Erythroblast (primary cell): ENCODE data around the gene CTU1.

ENCODE experiments used
- GATA1 ChIP-seq: IDR thresholded peaks from 2 replicates; pipeline ENCODE4 v1.6.1; 2011; ENCODE audit warnings: low read depth, mild to moderate bottlenecking, control low read depth, low read length, moderate library complexity
- POLR2A ChIP-seq: IDR thresholded peaks from 2 replicates; pipeline ENCODE4 v1.6.1; 2011; ENCODE audit warnings: mild to moderate bottlenecking, low read length

GRCh38 chr19:51082611-51083010 is 25.6 kb downstream of the CTU1 start, which contains the start of gene KLK14:
- TF ChIP-seq POLR2A (no peak), GATA1 (no peak)
